ENCODE results near the gene CTU2.

DNA sequence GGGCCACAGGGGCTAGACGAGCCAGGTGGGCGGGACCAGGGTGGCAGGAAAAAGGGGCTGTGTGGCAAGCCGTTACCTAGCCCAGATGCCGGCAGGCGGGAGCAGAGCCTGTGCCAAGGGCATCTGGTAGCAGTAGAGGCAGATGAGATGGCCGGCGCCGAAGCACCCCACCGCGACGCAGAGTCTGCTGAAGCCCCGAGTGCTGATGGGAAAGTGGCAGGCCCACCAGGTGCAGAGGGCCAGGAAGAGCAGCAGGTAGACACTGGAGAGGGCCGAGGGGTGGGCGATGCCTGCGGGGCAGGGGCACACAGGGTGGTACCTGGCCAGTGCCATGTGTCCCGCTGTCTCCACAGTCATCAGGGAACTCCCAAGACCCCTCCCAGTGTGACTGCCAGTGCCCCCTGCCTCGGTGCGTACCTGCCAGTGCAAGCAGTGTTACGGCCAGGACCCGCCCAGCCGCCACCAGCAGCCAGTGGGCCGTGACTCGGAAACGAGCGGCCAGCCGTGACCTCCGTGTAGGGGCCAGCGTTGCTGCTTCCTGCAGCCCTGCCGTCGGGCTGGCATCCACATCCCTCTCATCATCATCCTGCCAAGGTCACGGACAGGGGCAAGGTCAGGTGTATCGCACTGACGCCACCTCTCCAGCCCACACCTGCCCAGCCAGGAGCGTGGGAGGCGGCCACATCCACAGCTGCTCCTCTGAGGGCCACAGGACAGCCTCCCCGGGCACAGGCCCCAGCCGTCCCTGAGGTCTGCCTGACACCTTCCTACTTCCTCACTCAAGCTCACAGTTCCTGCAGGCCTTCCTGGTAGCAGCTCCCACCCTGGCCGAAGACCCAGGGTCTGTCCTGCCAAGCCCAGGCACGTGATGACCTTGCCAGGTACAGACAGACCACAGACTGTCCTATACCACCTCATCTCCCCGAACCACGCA lies 32.1 kb downstream of the CTU2 start:
- TF ChIP-seq POLR2A (IDR thresholded peaks at IDR 0.05), result no peak
- TF ChIP-seq, protein P1, sequence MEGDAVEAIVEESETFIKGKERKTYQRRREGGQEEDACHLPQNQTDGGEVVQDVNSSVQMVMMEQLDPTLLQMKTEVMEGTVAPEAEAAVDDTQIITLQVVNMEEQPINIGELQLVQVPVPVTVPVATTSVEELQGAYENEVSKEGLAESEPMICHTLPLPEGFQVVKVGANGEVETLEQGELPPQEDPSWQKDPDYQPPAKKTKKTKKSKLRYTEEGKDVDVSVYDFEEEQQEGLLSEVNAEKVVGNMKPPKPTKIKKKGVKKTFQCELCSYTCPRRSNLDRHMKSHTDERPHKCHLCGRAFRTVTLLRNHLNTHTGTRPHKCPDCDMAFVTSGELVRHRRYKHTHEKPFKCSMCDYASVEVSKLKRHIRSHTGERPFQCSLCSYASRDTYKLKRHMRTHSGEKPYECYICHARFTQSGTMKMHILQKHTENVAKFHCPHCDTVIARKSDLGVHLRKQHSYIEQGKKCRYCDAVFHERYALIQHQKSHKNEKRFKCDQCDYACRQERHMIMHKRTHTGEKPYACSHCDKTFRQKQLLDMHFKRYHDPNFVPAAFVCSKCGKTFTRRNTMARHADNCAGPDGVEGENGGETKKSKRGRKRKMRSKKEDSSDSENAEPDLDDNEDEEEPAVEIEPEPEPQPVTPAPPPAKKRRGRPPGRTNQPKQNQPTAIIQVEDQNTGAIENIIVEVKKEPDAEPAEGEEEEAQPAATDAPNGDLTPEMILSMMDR (IDR thresholded peaks at IDR 0.05), result no peak
